HG03575 (cell line): ENCODE measurements around the gene TCF7L2.
"Not testable (repeated sequence)": the region's sequence is repeated elsewhere in the genome, so short reads cannot be mapped to it uniquely, and the experiment has no call there.

Experiments used
- ATAC-seq: cut with Tn5 transposase; IDR thresholded peaks from one replicate; pipeline ENCODE4 v1.9.1; 2021; ENCODE audit not compliant: unreplicated experiment, insufficient number of reproducible peaks, low FRiP score; ENCODE audit errors: extremely low read depth

The TCF7L2 gene

GRCh38 chr10:113053881-113054280 lies 103.8 kb downstream of the TCF7L2 start:
- no peak for ATAC-seq

- ATAC-seq, result no peak
These were observed 105.4 kb downstream of the TCF7L2 start for GRCh38 chr10:113055458-113055857.

GRCh38 chr10:113056030-113056429 lies 106.0 kb downstream of the TCF7L2 start:
- no peak for ATAC-seq

GRCh38 chr10:113056441-113057021 lies 106.5 kb downstream of the TCF7L2 start:
- ATAC-seq, result no peak

- no peak for ATAC-seq
These were observed 108.0 kb downstream of the TCF7L2 start for GRCh38 chr10:113057948-113058522.

- ATAC-seq, result no peak
These were observed 108.7 kb downstream of the TCF7L2 start for GRCh38 chr10:113058523-113059370.

GRCh38 chr10:113059371-113059780 lies 109.3 kb downstream of the TCF7L2 start:
- no peak for ATAC-seq

GRCh38 chr10:113060201-113061053 lies 110.4 kb downstream of the TCF7L2 start:
- no peak for ATAC-seq

GRCh38 chr10:113061054-113061430 lies 111.0 kb downstream of the TCF7L2 start:
- ATAC-seq, result no peak

- ATAC-seq, result no peak
These were observed 111.5 kb downstream of the TCF7L2 start for GRCh38 chr10:113061557-113061956.

- ATAC-seq, result no peak
These were observed 113.3 kb downstream of the TCF7L2 start for GRCh38 chr10:113063043-113063967.

- ATAC-seq, result no peak
These were observed 114.0 kb downstream of the TCF7L2 start for GRCh38 chr10:113064039-113064438.

GRCh38 chr10:113066120-113066519 lies 116.1 kb downstream of the TCF7L2 start:
- ATAC-seq, result not testable (repeated sequence)

GRCh38 chr10:113066561-113067312 lies 116.7 kb downstream of the TCF7L2 start:
- no peak for ATAC-seq

GRCh38 chr10:113067501-113067900 lies 117.5 kb downstream of the TCF7L2 start:
- no peak for ATAC-seq

GRCh38 chr10:113068178-113068890 lies 118.3 kb downstream of the TCF7L2 start:
- ATAC-seq, result no peak

GRCh38 chr10:113069595-113069994 lies 119.5 kb downstream of the TCF7L2 start:
- no peak for ATAC-seq
